Adrenal gland (tissue), 5 donors: Measurements from ENCODE around the gene LRRC71.

Experiments
- CTCF ChIP-seq, 6 experiments: fragments of 450-650 bp in 4 of 6; fragments of 200-600 bp in 2 of 6; sonication (generic) in 1 of 6; IDR thresholded peaks; 1 replicate in 5 of 6; 2 replicates in 1 of 6; pipeline versions ENCODE4 v1.5.1 to v1.8.0; 2016 to 2021; ENCODE audit warnings: antibody characterized with exemption in 6 of 6, mild to moderate bottlenecking in 2 of 6, moderate library complexity in 1 of 6
- POLR2A ChIP-seq, 2 donors: fragments of 450-650 bp; IDR thresholded peaks; one replicate each; pipeline ENCODE4 v1.6.1; 2017; ENCODE audit warnings: antibody characterized with exemption in 2 of 2, mild to moderate bottlenecking in 2 of 2, moderate library complexity in 1 of 2
- donor health status: DM: no; HTN: no; CAD: no.

- TF ChIP-seq CTCF (IDR thresholded peaks at IDR 0.05) (no peak), POLR2A (IDR thresholded peaks at IDR 0.05) (no peak)
These were observed 21.2 kb downstream of the LRRC71 start for GRCh38 chr1:156941675-156942074.
